HepG2 (cell line): ENCODE data around the gene CCDC50. TPM values are rescaled to one million over a fixed set of nuclear protein-coding genes. Genes with fewer than 3 reads are reported as not detected.

Experiments
- AGO2 ChIP-seq: fragments of 200-400 bp; formaldehyde crosslinking; optimal IDR thresholded peaks from 2 replicates; pipeline ENCODE3; 2017; ENCODE audit warnings: mild to moderate bottlenecking, low read depth, low read length, moderate library complexity
- CENPBD1 ChIP-seq: sonication (generic); formaldehyde crosslinking; IDR thresholded peaks from 2 replicates; pipeline ENCODE4 v1.8.0; 2022; ENCODE audit warnings: missing genetic modification reagents, low read depth, mild to moderate bottlenecking, borderline replicate concordance
- FOXP4 ChIP-seq: sonication (generic); formaldehyde crosslinking; IDR thresholded peaks from 2 replicates; pipeline ENCODE4 v1.4.0; 2020; ENCODE audit warnings: missing genetic modification reagents
- HNF4G ChIP-seq, 2 experiments: sonication (generic) in 1 of 2; formaldehyde crosslinking in 1 of 2; IDR thresholded peaks; 2 replicates each; pipeline versions ENCODE4 v1.4.0 to v1.6.1; 2011 to 2020; ENCODE audit warnings: borderline replicate concordance in 2 of 2, low read depth in 2 of 2, mild to moderate bottlenecking in 2 of 2, low read length in 1 of 2, missing genetic modification reagents in 1 of 2, moderate library complexity in 1 of 2
- MED1 ChIP-seq: sonication (generic); formaldehyde crosslinking; IDR thresholded peaks from 2 replicates; pipeline ENCODE4 v1.4.0; 2020; ENCODE audit warnings: missing genetic modification reagents
- TAF1 ChIP-seq: sonication (generic); formaldehyde crosslinking; IDR thresholded peaks from 2 replicates; pipeline ENCODE4 v1.4.0; 2020; ENCODE audit warnings: missing genetic modification reagents
- ZNF549 ChIP-seq: sonication (generic); formaldehyde crosslinking; IDR thresholded peaks from 2 replicates; pipeline ENCODE4 v1.5.0; 2020; ENCODE audit warnings: missing genetic modification reagents
- ZNF567 ChIP-seq: sonication (generic); formaldehyde crosslinking; IDR thresholded peaks from 2 replicates; pipeline ENCODE4 v1.8.1; 2023; ENCODE audit warnings: mild to moderate bottlenecking, missing genetic modification reagents, borderline replicate concordance
- ZNF639 ChIP-seq: conservative IDR thresholded peaks from 2 replicates; pipeline ENCODE4 v1.6.1; 2018; ENCODE audit warnings: missing genetic modification reagents
- ZNF749 ChIP-seq: sonication (generic); formaldehyde crosslinking; IDR thresholded peaks from 2 replicates; pipeline ENCODE4 v1.8.0; 2022; ENCODE audit warnings: mild to moderate bottlenecking, missing genetic modification reagents, moderate library complexity, borderline replicate concordance
- ZNF761 ChIP-seq: sonication (generic); formaldehyde crosslinking; conservative IDR thresholded peaks from 2 replicates; pipeline ENCODE4 v1.4.0; 2020; ENCODE audit warnings: mild to moderate bottlenecking, missing genetic modification reagents
- polyA plus RNA-seq, 8 experiments: library from polyadenylated mRNA; depleted of rRNA in 3 of 8; stranded (reverse) in 7 of 8; unstranded in 1 of 8; fragments of >200 nt; fragmentation: Illumina TruSeq in 4 of 8; extraction: Trizol in 4 of 8; gene quantifications; 2 replicates each; pipeline versions ENCODE4 v1.2.1 to v1.2.3, GENCODE V29; 2011 to 2016; ENCODE audit warnings: low read depth in 4 of 8, missing spikeins in 1 of 8, mixed read lengths in 1 of 8; ENCODE audit not compliant: insufficient read depth in 1 of 8
- total RNA-seq, 5 experiments: library from RNA; depleted of rRNA; stranded (reverse); fragments of >200 nt; fragmentation: Illumina TruSeq; extraction: Trizol; gene quantifications; 2 replicates each; pipeline ENCODE4 v1.2.3, GENCODE V29; 2016; ENCODE audit warnings: low read depth in 1 of 5
- TF ChIP-seq, protein P1 (sequence below): IDR thresholded peaks from 2 replicates; pipeline ENCODE4 v1.6.1; 2016; ENCODE audit warnings: missing compliant biosample characterization, missing genetic modification reagents, borderline replicate concordance
- TF ChIP-seq, protein P2 (sequence below): sonication (generic); formaldehyde crosslinking; IDR thresholded peaks from 2 replicates; pipeline ENCODE4 v1.4.0; 2020; ENCODE audit warnings: missing genetic modification reagents, borderline replicate concordance
- TF ChIP-seq, protein P3 (sequence below): sonication (generic); formaldehyde crosslinking; IDR thresholded peaks from 2 replicates; pipeline ENCODE4 v1.8.1; 2023; ENCODE audit warnings: mild to moderate bottlenecking, inconsistent platforms, moderate library complexity, missing genetic modification reagents, borderline replicate concordance
- TF ChIP-seq, protein P4 (sequence below): sonication (generic); formaldehyde crosslinking; IDR thresholded peaks from 2 replicates; pipeline ENCODE4 v1.8.0; 2022; ENCODE audit warnings: mild to moderate bottlenecking, missing genetic modification reagents, borderline replicate concordance

Gene CCDC50
- total and polyA plus RNA-seq, 2 of the 13 experiments (the other 11 are each of a cell fraction or from before 2014, with no cell fraction given) = 47.6 to 66.4 TPM

DNA sequence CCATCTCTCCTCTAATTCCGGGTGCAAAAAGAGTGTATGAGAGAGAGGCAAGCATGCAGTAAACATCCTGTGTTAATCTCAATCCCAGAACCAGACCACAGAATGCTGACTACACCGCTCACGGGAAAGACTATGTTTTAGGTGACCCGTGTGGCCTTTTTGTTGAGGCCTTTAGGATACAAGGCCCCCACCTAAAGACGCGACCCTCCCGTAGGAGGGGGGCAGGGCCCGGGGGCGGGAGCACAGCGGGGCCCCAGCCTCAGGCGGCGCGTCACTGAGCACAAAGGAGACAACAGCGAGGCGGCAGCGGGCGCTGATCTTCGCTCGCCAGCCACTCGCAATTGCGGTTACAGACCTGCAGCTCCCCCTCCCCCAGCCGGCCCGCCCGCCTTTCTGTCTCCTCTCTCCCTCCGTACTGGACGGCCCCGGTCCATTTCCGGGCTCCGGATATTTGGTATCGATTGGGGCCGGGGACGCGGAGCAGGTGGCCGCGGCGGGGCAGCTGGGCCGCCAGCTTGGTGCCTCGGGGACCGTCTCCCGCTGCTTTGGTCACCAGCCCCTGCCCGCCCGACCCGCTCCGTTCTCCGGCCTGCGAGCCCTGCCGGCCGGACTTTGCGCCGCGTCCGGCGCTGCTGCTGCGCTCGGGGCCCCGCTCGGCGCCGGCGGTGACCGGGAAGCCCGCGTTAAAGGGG, at the start of gene CCDC50 (continued):
- peak; percentile 80 for TF ChIP-seq ZNF639
- peak; percentile 71 for TF ChIP-seq TAF1 (CRISPR knock-in tag)
- TF ChIP-seq, protein P1, sequence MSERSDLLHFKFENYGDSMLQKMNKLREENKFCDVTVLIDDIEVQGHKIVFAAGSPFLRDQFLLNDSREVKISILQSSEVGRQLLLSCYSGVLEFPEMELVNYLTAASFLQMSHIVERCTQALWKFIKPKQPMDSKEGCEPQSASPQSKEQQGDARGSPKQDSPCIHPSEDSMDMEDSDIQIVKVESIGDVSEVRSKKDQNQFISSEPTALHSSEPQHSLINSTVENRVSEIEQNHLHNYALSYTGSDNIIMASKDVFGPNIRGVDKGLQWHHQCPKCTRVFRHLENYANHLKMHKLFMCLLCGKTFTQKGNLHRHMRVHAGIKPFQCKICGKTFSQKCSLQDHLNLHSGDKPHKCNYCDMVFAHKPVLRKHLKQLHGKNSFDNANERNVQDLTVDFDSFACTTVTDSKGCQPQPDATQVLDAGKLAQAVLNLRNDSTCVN = peak; percentile 24; the same call in 1 of the 2 replicates
- TF ChIP-seq ZNF549 = no peak
- no peak for TF ChIP-seq ZNF749 (CRISPR knock-in tag)
- TF ChIP-seq, protein P2, sequence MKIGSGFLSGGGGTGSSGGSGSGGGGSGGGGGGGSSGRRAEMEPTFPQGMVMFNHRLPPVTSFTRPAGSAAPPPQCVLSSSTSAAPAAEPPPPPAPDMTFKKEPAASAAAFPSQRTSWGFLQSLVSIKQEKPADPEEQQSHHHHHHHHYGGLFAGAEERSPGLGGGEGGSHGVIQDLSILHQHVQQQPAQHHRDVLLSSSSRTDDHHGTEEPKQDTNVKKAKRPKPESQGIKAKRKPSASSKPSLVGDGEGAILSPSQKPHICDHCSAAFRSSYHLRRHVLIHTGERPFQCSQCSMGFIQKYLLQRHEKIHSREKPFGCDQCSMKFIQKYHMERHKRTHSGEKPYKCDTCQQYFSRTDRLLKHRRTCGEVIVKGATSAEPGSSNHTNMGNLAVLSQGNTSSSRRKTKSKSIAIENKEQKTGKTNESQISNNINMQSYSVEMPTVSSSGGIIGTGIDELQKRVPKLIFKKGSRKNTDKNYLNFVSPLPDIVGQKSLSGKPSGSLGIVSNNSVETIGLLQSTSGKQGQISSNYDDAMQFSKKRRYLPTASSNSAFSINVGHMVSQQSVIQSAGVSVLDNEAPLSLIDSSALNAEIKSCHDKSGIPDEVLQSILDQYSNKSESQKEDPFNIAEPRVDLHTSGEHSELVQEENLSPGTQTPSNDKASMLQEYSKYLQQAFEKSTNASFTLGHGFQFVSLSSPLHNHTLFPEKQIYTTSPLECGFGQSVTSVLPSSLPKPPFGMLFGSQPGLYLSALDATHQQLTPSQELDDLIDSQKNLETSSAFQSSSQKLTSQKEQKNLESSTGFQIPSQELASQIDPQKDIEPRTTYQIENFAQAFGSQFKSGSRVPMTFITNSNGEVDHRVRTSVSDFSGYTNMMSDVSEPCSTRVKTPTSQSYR = peak; percentile 98
- TF ChIP-seq, protein P3, sequence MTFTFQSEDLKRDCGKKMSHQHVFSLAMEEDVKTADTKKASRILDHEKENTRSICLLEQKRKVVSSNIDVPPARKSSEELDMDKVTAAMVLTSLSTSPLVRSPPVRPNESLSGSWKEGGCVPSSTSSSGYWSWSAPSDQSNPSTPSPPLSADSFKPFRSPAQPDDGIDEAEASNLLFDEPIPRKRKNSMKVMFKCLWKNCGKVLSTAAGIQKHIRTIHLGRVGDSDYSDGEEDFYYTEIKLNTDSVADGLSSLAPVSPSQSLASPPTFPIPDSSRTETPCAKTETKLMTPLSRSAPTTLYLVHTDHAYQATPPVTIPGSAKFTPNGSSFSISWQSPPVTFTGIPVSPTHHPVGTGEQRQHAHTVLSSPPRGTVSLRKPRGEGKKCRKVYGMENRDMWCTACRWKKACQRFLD (CRISPR knock-in tag) = no peak
- TF ChIP-seq FOXP4 (CRISPR knock-in tag) = peak; percentile 86
- TF ChIP-seq ZNF567 (CRISPR knock-in tag) = no peak
- peak; percentile 74 for TF ChIP-seq AGO2
- TF ChIP-seq, protein P4, sequence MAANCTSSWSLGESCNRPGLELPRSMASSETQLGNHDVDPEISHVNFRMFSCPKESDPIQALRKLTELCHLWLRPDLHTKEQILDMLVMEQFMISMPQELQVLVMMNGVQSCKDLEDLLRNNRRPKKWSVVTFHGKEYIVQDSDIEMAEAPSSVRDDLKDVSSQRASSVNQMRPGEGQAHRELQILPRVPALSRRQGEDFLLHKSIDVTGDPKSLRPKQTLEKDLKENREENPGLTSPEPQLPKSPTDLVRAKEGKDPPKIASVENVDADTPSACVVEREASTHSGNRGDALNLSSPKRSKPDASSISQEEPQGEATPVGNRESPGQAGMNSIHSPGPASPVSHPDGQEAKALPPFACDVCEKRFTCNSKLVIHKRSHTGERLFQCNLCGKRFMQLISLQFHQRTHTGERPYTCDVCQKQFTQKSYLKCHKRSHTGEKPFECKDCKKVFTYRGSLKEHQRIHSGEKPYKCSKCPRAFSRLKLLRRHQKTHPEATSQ = peak; percentile 87; the same call in 1 of the 2 replicates
- no peak; the same call in 1 of the 2 replicates for TF ChIP-seq ZNF761 (CRISPR knock-in tag)
- TF ChIP-seq MED1 (CRISPR knock-in tag) = peak; percentile 77
- TF ChIP-seq CENPBD1 (CRISPR knock-in tag) = no peak
- TF ChIP-seq HNF4G (IDR thresholded peaks at IDR 0.05; ENCODE audit: borderline replicate concordance, low read depth, low read length) = peak; percentile 75; the same call in 1 of the 2 replicates
- peak; percentile 25; the same call in 1 of the 2 replicates for TF ChIP-seq HNF4G (CRISPR knock-in tag; IDR thresholded peaks at IDR 0.05; ENCODE audit: borderline replicate concordance, low read depth)
